ENCODE data around the gene SASH1.
"Not testable (repeated sequence)": the region's sequence is repeated elsewhere in the genome, so short reads cannot be mapped to it uniquely, and the experiment has no call there.

Gene SASH1

DNA sequence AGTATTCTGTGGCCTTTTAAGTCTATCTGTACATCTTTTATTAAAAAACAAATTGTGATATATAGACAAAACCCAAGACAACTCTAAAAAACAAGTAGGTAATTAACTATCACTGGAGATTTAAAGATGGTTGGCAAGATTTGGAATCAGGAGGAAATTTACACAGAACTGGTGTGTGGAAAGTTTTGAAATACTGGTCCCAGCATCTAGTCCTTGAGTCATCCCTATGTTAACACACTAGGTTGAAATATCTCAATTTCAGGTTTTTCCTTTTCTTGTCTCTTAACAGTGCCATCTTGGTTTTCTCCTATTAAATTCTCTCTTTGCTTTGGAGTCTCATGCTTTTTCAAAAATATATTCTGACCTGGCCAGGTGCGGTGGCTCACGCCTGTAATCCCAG lies 27.5 kb downstream of the SASH1 start:
- no peak for DNase-seq

DNA sequence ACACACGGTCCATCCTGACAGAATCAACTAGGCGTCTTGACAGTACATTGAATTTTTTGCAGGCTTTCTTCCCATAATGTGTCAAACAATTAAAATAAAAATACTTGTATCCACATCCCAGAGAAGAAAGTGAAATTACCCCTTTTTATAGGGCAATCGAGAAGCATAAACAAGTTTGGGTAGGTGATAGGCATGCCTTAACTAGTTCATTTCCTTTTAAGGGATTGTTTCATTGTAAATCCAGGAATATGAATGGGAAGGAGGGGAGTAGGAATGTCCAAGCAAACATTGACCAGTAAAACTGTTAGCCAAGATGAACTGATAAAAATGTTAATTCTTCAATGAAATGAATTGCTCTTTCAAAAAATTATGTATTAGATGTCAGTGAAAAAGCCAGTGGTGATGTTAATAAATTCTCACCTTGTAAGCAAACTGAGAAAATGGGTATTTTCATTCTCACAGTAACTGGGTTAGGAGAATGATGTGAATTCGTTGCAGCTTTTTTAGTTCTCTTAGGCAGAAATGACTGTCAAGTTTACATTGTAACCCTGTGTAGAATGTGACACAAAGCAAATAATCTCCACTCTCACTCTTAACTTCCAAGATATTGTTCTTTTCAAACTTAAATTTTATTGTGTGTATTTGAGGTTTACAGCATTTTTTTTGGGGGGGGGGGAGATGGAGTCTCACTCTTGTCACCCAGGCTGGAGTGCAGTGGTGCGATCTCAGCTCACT lies 31.6 kb downstream of the SASH1 start:
- DNase-seq: no peak

DNA sequence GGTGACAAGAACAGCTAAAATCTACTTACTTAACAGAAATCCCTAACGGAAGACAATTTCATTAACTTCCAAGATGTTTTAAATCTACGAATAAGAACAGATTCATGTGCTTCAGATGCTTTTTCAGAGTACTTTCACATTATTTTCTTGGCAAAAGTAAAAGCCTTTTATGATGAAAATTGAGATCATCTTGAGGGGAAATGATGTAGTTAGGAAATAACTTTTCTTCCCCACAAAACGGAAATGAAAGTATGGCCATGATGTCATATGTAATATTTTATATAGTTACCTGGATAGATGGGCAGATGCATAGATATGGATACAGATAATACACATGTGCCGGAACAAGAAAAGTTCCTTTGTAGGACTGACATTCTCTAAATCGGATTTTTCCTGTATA lies 32.8 kb downstream of the SASH1 start:
- no peak for DNase-seq

DNA sequence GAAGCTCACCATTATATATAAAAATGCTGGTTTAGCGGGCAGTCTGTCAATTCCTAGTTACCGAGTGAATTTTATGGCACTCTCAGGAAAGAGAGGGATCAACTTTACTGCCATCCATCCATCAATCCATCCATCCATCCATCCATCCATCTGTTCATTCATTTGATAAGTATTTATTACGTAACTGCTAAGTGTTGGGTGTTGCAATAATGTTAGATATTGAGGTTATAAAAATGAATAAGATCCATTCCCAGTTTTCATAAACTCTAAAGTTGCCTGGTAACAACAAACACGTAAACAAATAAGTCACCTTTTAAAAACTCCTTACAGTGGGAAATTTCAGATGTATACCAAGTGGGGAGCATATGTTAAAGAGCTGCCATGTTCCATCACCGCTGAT lies 36.8 kb downstream of the SASH1 start:
- DNase-seq: no peak

DNA sequence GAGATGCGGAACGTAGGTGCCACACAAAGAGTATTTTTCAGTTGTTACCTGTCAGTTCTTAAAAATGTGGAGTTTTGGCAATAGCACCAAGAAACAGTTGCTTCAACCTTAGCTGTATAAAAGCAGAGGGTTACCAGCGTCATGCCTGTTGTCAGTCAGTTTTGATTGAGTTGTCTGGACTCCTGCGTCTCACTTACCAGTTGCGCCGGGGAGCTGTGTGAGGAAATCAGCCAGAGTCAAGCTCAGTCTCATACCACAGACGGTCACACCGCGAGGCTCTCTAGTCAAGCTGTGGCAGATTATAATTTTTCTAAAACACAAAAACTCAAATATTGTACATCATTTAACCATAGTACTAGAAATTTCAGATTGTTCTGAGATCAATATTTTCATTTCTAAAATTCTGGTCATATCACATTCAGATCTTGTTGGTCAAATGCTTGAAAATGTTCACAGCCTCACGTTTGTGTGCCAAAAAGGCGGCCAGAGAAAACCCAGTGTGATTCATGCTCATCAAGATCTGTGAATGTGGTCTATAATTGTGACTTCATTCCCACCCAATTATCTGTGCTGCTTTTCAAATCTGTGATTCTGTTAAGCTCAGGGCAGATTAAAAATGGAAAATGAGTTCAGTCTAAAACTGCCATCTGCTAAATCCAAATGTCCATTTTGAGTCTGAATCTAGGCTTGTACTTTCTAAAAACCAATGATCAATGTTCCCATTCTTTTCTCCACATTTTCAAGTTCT lies 37.5 kb downstream of the SASH1 start:
- DNase-seq: no peak

DNA sequence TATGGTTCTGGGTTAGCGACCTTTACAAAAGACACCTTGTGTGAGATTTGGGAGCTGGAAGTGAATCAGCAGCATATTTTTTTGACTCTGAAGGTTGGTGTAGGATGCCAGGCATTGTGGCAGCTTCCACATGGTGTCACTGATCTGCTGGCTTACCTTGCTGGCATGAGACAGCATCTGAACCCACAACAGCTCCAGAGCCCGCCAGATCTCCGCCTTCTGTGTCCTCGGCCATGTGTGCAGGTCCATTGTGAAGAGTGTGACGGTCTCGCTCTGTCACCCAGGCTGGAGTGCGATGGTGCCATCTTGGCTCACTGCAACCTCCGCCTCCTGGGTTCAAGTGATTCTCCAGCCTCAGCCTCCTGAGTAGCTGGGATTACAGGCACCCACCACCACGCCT lies 39.4 kb downstream of the SASH1 start:
- DNase-seq: not testable (repeated sequence)

DNA sequence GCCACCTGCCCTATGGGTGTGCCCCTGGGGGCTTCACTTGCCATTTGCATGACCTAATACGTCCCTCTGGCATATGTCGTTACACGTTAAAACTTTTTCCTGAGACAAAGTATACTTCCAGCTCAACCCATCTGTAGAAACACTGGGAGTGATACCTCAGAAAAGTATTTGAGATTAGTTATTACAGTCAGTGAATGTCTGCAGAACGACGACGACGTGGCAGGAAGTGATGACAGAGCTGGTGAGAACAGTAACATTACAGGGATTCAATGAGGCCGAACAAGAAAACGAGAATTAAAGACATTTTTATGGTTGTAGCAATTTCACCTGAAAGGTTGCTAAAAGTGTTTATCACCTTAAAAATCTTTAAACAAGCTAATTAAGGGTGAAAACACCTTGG lies 40.2 kb downstream of the SASH1 start:
- no peak for DNase-seq

DNA sequence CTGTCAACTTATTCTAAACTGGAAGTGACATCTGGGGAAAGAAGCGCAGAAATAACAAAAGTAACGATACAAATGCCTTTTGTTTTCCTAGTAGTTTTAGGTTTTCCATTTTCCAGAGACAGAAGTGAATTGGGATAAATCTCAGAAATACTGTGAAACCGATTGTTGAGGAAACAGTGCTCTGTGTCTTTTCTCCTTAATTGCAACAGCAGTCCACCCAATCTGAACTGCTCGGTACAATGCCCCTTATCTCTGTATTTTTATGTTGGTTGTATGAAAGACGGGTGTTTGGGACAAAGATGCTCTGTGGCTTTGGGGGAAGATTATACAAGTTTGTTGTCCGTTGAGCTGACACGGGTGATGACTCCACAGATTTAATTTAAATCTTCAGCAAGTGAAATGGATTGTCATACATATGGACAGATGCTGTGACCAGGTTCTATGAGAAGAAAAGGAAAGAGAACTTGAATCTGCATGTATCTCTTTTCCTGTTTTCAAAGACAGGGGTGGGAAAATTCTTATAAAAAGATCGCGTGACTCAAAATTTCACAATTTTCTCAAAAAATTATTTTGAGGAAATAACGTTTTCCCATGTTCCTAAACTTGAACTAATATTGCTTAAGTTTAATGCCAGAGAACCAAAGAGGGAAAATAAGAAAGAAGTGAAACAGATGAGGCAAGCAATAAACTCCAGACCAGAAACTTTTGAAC lies 41.2 kb downstream of the SASH1 start:
- no peak for DNase-seq

DNA sequence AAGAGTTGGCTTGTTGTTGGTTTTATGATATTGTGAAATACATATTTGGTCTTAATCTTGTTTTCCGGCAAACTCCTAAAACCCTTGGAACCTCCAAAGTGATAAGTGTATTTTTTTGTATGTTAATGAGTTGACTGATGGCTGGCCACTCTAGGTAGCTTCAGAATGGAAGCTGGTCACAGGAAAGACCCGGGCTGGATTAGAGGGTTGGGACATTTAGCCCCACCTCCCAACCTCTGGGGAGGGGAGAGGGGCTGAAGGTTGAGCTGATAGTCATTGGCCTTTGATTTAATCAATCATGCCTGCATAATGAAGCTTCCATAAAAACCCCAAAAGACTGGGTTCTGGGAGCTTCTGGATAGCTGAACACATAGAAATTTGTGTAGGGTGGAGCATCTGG lies 42.7 kb downstream of the SASH1 start:
- no peak for DNase-seq

DNA sequence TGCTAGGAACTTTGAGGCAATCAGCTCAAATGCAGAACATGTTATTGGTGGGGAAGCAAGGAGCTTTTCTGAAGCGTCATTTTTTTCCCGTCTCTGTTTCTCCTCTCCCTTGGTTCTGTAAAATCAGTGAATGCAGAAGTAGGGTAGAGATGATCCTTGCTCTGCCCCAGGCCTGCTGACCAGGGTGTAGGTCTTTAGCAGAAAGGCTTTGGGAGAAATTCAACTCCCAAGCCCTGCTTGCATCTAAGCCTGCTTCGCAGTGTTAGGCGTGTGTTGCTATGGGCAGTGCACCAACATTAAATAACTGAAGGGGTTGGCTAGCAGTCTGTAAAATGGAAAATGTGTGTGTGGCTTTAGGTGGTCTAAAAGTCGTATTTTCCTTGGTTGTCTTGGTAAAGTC lies 45.9 kb downstream of the SASH1 start:
- no peak for DNase-seq

DNA sequence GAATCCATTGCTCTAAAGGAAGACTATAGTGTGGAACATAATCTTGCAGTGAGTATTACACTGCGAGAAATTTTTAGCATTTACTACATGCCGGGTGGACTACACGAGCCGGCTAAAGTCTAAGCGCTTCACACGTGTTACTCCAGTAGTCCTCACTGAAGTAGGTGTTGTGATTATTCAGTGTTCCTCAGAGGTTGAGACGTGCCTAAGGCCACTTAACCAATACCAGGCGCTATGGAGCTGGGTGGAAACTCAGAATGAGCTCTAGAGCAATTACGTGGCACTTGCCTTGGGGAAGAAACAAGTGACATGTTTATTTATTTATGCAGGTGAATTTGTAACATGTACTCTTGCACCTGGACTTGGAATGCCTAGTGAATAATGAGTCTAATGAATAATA lies 46.4 kb downstream of the SASH1 start:
- DNase-seq: no peak

DNA sequence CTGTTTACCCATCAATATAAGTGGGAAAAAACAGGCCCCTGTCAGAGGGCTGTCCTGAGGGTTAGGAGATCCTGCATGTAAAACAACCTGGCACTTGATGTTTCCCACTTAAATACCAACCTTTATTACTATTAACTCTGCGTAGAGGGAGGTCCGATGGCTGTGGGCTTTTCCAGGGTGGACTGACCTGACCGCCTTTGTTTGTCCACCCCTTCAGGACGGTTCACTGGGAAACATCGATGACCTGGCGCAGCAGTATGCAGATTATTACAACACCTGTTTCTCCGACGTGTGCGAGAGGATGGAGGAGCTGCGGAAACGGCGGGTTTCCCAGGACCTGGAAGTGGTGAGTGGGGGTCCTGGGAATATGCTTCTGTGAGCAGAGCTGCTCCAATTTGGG lies 47.3 kb downstream of the SASH1 start:
- DNase-seq: no peak

DNA sequence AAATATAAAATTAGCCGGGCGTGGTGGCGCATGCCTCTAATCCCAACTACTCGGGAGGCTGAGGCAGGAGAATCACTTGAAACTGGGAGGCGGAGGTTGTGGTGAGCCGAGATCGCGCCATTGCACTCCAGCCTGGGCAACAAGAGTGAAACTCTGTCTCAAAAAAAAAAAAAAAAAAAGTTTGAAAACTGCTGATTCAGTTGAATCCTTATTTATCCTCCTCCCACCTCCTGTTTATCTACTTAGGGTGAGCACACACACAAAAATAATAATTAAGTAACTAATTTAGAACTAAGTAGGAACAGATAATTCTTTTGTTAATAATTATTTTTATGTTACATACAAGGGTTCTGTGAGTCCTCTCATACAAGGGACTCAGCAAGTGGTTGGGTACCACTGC lies 49.5 kb downstream of the SASH1 start:
- not testable (repeated sequence) for DNase-seq

DNA sequence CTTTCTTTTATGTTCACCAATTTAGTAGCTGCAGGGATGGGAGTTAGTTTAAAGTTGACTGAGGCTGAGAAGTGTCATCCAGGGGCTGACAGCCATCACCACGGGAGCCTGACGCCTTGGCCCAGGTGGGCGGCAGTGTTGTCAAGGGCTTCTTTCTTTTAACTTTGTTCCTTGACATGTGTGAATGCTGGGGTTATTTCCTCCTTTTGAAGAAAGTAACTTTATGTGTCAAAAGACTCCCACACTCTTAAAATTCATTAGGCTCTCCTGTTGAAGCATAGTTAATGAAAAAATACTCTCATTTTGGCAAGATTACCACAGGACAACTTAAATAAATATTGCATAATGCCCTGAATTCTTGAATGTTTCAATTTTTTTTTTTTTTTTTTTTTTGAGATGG lies 50.0 kb downstream of the SASH1 start:
- DNase-seq: no peak

DNA sequence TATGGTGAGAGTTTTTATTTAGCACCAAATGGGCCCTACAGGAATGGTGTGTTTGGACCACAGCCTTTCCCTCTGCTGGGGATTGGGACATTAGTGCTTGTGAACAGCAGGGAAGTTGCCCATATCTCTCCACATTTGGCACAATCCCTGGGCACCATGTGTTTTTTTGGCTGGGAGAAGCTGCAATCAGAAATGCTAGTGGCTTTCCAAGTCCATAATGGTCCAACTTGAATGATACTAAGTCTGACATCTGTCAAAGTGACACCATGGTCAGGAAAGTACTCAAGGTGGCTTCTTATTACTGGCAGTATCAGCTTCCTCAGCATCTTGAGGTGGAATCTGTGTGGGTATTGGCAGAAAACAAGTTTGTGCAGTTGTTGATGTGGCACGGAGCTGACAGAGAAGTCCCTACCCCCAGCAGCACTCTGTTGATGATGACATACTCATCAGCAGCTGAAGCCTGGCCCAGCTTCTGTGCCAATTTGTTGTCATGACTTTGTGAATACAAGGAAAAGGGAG lies 53.0 kb downstream of the SASH1 start:
- peak; percentile 19 for DNase-seq

DNA sequence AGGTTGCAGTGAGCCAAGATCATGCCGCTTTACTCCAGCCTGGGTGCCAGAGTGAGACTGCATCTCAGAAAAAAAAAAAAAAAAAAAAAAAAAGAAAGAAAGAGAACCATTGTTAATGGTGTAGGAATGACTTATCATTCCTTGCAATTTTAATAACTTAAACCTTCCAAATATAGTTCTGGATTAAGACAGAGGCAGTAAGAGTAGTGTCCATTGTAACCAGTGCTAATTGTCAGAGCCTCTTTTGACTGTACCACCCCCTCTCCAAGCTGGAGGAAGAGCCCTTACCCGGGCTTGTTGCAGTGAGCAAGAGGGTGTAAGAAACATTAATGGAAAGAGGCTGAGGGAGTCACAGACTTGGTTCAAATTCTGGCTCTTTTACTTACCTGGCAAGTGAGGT lies 53.8 kb downstream of the SASH1 start:
- DNase-seq: no peak

DNA sequence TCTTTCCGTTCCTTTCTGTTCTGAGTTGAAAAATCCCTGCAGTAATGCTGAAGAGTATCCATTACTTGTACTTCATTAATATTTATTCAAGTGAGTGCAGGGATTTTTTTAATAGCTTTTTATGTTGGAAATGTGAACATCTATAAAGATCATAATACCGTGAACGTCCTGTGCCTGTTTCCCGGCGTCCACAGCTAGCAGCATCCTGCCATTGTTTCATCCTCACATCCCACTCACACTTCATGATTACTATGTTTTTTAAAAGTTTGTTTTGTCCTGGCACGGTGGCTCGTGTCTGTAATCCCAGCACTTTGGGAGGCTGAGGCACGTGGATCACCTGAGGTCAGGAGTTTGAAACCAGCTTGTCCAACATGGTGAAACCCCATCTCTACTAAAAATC lies 54.3 kb downstream of the SASH1 start:
- no peak for DNase-seq

DNA sequence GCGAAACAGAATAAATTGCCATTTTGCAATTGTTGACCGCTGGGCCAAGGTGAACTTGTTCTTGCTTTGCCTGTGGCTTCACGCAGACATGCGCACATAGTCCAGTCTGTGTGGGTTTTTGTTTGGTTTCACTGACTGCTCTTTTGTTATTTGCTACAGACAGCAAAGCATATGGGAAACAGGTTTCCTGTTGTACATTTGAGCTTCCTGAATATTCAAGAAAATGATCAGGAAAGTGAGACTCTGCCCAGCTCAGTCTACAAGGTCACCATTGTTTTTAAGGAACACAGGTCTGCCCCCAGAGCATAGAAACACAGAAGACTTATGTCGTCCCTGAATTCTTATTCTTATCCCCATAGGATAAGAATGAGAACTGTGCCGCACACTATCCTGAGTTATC lies 55.6 kb downstream of the SASH1 start:
- no peak for DNase-seq

DNA sequence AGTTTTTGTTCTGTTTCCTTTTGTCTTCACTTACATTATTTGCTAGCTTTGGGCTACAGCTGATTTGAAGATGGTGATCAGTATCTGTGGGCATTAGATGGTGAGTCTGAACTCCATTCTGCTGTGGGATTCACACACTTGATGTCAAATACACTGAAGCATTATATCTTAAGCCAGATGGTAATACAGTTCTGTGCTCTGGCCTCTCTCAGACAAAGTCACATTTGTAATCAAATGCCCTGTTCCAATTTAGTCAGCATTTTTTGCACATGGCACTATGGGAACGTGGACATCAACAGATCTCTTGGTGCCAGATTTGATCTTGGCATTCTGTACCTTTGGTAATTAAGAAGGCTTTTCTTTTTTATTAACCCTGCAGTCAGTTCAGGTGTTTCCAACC lies 56.0 kb downstream of the SASH1 start:
- DNase-seq: no peak

DNA sequence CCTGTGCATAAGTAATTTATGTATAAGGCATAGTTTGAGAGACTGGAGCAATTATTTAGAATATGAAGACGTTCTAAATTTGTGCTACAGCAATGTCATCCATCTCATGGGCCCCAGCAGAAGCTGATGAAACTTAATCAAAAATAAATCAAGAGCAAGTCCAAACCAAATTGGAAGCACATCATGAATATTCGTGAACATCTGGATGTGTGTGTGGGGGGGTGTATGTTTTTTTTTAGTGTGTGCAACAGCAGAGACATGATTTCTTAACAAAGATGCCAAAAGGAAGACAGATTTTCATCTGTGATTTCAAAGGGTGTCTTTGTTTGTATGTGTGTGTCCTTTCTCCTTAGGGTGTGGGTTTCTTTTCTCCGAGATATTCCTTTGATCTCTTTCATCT lies 58.9 kb downstream of the SASH1 start:
- no peak for DNase-seq

DNA sequence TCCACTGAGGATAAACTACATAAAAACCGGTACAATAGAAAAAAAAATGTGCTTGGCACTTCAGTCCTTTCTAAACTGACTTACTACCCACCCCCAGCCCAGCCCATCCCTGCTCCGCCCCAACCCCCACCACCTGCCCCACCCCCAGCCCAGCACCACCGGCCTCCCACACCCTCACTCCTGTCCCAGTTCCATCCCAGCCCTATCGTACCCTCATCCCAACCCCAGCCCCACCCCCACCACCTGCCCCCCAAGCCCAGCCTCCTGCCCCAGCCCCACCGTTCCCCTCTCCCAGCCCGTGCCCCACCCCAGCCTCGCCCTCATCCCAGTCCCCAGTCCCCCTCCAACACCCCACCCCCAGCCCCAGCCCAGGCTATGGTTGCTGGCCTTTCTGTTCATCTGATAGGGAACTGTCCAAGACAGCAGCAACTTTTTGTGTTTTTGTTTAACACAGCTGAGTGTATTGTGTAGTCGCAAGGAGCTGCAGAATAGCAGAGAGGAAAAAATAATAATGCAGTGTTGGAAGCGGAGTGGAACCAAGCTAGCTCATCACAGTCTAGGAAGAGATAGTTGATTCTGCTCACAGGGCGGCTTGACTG lies 61.9 kb downstream of the SASH1 start:
- DNase-seq: no peak

DNA sequence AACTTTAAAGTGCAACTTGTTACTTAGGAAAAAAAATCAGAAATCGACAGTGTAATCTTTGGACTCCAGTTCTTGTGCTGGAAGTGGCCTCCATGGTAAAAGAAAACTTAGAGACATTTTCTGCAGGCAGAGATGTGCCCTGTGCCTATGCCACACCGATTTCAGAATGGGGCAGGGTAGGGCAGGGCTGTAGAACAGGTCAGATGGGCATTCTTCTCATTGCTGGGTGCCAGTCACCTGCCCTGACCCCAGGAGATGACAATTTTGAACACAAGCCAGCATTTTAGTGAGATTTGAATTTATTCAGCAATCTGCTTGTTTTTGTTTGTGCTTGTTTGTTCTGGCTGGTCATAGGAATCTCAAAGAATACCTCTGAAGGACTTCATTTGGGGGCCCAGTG lies 63.3 kb downstream of the SASH1 start:
- no peak for DNase-seq

DNA sequence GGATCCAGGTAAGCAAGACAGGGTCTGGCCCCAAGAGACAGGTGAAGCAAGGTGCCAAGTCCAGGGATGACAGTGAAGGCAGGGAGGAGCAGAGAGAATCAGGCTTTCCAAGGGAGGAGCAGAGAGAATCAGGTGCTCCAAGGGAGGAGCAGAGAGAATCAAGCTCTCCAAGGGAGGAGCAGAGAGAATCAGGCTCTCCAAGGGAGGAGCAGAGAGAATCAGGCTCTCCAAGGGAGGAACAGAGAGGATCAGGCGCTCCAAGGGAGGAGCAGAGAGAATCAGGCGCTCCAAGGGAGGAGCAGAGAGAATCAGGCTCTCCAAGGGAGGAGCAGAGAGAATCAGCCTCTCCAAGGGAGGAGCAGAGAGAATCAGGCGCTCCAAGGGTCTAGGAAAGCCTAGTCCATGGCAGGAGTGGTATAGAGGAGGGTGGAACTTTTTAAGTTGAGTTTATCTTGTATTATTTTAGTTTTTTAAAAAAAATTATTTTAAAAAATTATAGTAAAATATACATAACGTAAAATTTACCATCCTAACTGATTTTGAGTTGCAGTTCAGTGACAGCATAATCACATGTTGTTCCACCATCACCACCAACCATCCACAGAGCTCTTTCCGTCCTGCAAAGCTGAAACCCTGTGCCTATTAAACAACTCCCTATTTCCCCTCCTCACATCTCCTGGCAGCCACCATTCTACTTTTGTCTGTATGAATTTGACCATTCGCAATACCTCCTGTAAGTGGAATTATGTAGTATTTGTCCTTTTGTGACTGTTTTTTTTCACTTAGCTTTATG lies 64.1 kb downstream of the SASH1 start:
- DNase-seq: no peak

Data from NCI-H1694 (cell line).